Neutrophil (primary cell): ENCODE measurements around the gene ZBTB38.

Source experiments
- H3K27ac ChIP-seq: fragments of 200-600 bp; sonication (generic); 2 replicates; pipeline ENCODE4 v1.5.1; 2016; ENCODE audit warnings: mild to moderate bottlenecking, moderate library complexity
- H3K27me3 ChIP-seq: fragments of 200-600 bp; sonication (generic); 2 replicates; pipeline ENCODE4 v1.6.0; 2016; ENCODE audit warnings: mild to moderate bottlenecking
- H3K36me3 ChIP-seq: fragments of 200-600 bp; sonication (generic); 2 replicates; pipeline ENCODE4 v1.5.1; 2017
- H3K4me1 ChIP-seq, 2 experiments: fragments of 200-600 bp in 1 of 2; sonication (generic) in 1 of 2; 1 replicate in 1 of 2; 2 replicates in 1 of 2; pipeline versions ENCODE4 v1.5.1 to v1.6.1; 2013 to 2016; ENCODE audit warnings: low read depth in 1 of 2, low read length in 1 of 2, mild to moderate bottlenecking in 1 of 2, moderate library complexity in 1 of 2; ENCODE audit not compliant: control insufficient read depth in 1 of 2, insufficient read depth in 1 of 2
- H3K4me3 ChIP-seq, 2 experiments: fragments of 200-600 bp in 1 of 2; sonication (generic) in 1 of 2; 1 replicate in 1 of 2; 2 replicates in 1 of 2; pipeline ENCODE4 v1.5.1; 2013 to 2016; ENCODE audit warnings: low read depth in 1 of 2, low read length in 1 of 2, mild to moderate bottlenecking in 1 of 2, moderate library complexity in 1 of 2
- H3K9me3 ChIP-seq: fragments of 200-600 bp; sonication (generic); 2 replicates; pipeline ENCODE4 v1.5.1; 2016
- TF ChIP-seq, protein P1 (sequence below): fragments of 200-600 bp; sonication (generic); IDR thresholded peaks from 2 replicates; pipeline ENCODE4 v1.5.1; 2016; ENCODE audit warnings: antibody characterized with exemption

ZBTB38 gene

DNA sequence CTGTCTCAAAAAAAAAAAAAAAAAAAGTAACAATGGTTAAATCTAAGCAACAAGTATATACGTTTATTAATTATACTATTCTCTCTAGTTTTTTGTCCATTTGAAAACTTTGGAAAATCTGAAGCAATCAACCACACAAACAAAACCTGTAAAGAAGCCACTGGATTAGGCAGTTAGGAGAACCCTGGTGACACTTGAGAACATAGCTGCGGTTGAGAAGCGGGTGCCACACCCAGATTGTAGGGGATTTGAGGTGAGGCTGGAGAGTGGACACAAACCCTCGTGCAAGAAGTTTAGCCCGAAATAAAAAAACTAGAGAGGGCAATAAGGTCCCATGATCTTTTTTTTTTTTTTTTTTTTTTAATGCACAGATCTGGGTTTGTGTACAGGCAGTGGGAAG is 25.9 kb upstream of the ZBTB38 start:
- Histone ChIP-seq H3K27me3 (no peaks in the 10 kb centered on the region), H3K4me1 (no peaks in the 10 kb centered on the region), H3K9me3 (no peaks in the 10 kb centered on the region), H3K4me3 (no peak overlapping the region), H3K36me3 (no peaks in the 10 kb centered on the region), H3K27ac (no peak overlapping the region)
- TF ChIP-seq, protein P1, sequence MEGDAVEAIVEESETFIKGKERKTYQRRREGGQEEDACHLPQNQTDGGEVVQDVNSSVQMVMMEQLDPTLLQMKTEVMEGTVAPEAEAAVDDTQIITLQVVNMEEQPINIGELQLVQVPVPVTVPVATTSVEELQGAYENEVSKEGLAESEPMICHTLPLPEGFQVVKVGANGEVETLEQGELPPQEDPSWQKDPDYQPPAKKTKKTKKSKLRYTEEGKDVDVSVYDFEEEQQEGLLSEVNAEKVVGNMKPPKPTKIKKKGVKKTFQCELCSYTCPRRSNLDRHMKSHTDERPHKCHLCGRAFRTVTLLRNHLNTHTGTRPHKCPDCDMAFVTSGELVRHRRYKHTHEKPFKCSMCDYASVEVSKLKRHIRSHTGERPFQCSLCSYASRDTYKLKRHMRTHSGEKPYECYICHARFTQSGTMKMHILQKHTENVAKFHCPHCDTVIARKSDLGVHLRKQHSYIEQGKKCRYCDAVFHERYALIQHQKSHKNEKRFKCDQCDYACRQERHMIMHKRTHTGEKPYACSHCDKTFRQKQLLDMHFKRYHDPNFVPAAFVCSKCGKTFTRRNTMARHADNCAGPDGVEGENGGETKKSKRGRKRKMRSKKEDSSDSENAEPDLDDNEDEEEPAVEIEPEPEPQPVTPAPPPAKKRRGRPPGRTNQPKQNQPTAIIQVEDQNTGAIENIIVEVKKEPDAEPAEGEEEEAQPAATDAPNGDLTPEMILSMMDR, result no peak

DNA sequence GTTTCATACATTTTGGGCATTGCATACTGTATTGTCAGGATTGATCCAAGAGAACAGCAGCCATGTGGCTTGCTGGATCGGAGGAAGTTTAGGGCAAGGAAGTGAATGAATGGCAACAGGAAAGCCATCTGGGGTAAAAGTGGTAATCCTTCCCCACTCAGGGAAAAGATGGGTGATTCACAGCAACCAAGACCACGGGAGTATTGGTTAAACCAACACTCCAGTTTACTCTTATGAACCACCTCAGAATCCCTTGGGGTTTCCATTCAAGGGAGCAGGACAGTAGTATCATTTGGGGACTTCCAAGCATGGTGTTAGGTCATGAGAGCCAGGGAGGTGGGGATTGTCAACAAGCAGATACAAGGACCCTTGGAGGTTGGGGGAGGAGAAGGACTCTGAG is 25.2 kb upstream of the ZBTB38 start:
- H3K36me3 ChIP-seq, result no peaks in the 10 kb centered on the region
- TF ChIP-seq, protein P1, result no peak
- H3K27ac ChIP-seq, result no peak overlapping the region
- H3K27me3 ChIP-seq, result no peaks in the 10 kb centered on the region
- no peak overlapping the region for H3K4me3 ChIP-seq
- H3K9me3 ChIP-seq, result no peaks in the 10 kb centered on the region
- H3K4me1 ChIP-seq, result no peaks in the 10 kb centered on the region

DNA sequence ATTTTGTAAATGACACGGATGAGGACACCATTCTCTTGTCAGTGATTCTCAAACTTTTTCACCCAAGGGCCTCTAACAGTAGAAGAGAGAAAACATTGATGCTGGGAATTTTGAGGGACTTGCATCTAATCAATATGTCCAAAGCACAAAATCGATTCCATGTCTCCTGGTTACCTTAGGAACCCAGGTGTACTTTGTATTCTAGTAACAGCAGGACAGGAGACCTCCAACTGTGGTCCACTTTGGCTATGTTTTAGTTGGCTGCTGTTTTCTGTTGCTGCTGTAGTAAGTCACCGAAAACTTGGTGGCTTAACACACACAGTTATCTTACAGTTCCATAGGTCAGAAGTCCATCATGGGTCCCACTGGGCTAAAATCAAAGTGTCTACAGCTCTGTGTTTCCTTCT is 24.4 kb upstream of the ZBTB38 start:
- no peaks in the 10 kb centered on the region for H3K9me3 ChIP-seq
- H3K36me3 ChIP-seq, result no peaks in the 10 kb centered on the region
- TF ChIP-seq, protein P1, result no peak
- no peaks in the 10 kb centered on the region for H3K4me1 ChIP-seq
- H3K27me3 ChIP-seq, result no peaks in the 10 kb centered on the region
- H3K4me3 ChIP-seq, result no peak overlapping the region
- no peak overlapping the region for H3K27ac ChIP-seq

DNA sequence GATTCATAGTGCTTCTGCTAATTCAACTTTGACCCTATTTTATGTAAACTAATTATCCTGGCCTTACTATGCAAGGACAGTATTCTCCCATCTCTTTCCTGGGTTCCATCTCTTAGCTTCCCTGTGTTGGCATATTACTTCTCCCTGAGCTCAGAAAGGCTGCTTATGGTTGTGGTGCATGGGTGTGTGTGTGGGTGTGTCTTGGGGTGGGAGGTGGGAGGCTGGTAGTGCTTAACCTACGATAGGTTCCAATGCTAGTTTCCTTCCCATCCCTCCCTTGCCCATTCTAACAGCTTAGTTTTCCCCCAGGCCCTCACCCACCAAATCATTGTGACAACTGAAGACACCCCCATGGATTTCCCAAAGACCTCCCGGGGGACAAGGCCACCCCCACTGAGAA is 22.8 kb upstream of the ZBTB38 start:
- Histone ChIP-seq H3K27me3 (no peaks in the 10 kb centered on the region), H3K9me3 (no peaks in the 10 kb centered on the region), H3K36me3 (no peaks in the 10 kb centered on the region), H3K27ac (no peak overlapping the region), H3K4me3 (no peak overlapping the region), H3K4me1 (no peaks in the 10 kb centered on the region)
- TF ChIP-seq, protein P1, result no peak

DNA sequence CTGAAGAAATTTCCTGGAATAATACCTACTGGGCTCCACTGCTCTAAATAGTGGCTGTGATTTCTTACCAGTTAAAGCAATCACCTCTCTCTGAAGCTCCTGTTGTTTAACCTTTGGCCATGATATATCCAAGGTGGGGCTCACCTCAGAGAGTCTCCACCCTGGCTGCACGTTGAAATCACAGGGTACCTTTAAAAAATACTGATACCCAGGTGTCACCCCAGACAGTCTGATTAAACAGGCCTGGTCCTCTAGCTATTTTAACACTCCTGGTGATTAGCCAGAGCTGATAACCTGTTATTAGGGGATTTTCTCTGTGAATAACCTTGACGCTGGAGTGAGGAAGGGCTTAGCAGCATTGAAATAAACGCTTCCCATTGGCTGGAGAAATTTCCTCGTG is 22.3 kb upstream of the ZBTB38 start:
- H3K27ac ChIP-seq, result no peak overlapping the region
- H3K36me3 ChIP-seq, result no peaks in the 10 kb centered on the region
- TF ChIP-seq, protein P1, result no peak
- H3K4me1 ChIP-seq, result no peaks in the 10 kb centered on the region
- H3K9me3 ChIP-seq, result no peaks in the 10 kb centered on the region
- H3K4me3 ChIP-seq, result no peak overlapping the region
- H3K27me3 ChIP-seq, result no peaks in the 10 kb centered on the region

DNA sequence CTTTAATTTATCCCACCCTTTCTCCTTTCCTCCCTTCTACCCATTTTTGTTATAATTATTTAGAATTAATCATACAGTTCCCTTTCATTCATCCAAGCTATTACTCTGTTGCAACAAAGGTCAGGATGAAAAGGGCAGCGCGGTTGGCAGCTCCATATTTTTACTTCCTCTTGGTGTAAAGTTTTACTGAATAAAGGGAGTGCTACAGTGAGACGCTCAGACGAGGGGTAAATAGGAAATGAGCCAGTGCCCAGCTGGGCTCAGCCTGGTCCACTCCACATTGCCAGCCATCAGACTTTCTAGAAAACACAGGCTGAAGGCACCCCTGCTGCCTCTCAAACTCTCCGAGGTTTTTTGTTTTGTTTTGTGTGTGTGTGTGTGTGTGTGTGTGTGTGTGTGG is 21.9 kb upstream of the ZBTB38 start:
- Histone ChIP-seq H3K36me3 (no peaks in the 10 kb centered on the region), H3K27ac (no peak overlapping the region), H3K4me1 (no peaks in the 10 kb centered on the region), H3K27me3 (no peaks in the 10 kb centered on the region), H3K9me3 (no peaks in the 10 kb centered on the region), H3K4me3 (no peak overlapping the region)
- TF ChIP-seq, protein P1, result no peak
